Measurements from ENCODE around the gene GCNT2.
"Not testable (repeated sequence)": the region's sequence is repeated elsewhere in the genome, so short reads cannot be mapped to it uniquely, and the experiment has no call there.

Gene GCNT2

GRCh38 chr6:10597499-10598001 is 76.4 kb downstream of the GCNT2 start:
- H3K4me3 ChIP-seq (ENCODE audit: low read length), result no peak overlapping the region
- no peak for DNase-seq (ENCODE audit: low read depth)
- TF ChIP-seq, protein P1, sequence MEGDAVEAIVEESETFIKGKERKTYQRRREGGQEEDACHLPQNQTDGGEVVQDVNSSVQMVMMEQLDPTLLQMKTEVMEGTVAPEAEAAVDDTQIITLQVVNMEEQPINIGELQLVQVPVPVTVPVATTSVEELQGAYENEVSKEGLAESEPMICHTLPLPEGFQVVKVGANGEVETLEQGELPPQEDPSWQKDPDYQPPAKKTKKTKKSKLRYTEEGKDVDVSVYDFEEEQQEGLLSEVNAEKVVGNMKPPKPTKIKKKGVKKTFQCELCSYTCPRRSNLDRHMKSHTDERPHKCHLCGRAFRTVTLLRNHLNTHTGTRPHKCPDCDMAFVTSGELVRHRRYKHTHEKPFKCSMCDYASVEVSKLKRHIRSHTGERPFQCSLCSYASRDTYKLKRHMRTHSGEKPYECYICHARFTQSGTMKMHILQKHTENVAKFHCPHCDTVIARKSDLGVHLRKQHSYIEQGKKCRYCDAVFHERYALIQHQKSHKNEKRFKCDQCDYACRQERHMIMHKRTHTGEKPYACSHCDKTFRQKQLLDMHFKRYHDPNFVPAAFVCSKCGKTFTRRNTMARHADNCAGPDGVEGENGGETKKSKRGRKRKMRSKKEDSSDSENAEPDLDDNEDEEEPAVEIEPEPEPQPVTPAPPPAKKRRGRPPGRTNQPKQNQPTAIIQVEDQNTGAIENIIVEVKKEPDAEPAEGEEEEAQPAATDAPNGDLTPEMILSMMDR (conservative IDR thresholded peaks at IDR 0.05; ENCODE audit: low read depth, low read length), result no peak

DNA sequence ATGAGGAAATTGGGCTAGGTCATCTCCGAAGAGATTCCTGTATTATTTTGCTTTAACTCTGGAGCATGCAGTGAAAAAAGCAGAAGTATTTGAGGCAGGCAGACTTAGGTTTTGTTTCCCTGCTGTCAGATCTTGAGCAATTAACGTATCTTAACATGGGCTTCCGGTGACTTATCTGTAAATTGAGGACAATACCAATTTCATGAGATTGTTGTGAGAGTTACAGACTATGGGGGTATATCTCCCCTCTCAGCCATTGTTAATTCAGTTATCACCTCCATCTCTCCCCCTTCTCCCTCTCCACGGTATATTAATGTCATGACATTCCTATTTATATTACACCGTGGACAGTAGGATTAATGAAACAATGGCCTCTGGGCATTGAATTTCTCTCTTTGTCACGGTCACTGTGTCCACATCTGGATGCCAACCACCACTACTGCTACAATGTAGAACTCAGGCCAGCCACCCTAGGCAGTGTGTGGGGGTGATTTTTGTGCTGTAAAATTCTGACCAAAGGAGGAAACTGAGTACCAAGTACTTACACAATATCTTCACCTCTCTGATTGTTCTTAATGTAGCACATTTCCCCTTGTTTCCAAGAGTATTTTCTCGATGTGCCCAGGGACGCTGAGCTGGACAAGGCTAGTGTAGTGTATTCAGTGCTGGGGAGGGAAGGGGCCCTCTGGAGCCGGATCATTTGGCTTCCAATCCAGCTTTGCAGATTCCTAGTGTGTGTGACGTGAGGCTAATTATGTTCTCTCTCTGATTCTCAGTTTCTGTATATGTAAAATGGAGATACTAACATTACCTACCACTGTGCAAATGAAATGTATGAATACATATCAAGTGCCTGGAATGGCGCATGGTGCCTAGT is 77.2 kb downstream of the GCNT2 start:
- no peak overlapping the region for H3K4me3 ChIP-seq (ENCODE audit: low read length)
- no peak for DNase-seq (ENCODE audit: low read depth)
- TF ChIP-seq, protein P1 (conservative IDR thresholded peaks at IDR 0.05; ENCODE audit: low read depth, low read length), result no peak

GRCh38 chr6:10599046-10599445 is 77.9 kb downstream of the GCNT2 start:
- TF ChIP-seq, protein P1 (conservative IDR thresholded peaks at IDR 0.05; ENCODE audit: low read depth, low read length), result no peak
- no peak for DNase-seq (ENCODE audit: low read depth)
- no peak overlapping the region for H3K4me3 ChIP-seq (ENCODE audit: low read length)

DNA sequence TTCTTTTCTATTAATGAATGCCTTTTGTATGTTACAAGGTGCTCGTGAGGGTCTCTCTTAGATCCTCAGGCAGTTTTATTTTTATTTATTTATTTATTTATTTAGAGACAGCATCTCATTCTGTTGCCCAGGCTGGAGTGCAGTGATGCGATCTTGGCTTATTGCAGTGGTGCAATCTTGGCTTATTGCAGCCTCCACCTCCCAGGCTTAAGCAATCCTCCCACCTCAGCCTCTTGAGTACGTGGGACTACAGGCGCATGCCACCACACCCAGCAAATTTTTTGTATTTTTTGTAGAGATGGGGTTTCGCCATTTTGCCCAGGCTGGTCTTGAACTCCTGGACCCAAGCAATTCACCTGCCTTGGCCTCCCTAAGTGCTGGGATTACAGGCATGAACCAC is 79.5 kb downstream of the GCNT2 start:
- H3K4me3 ChIP-seq (ENCODE audit: low read length); DNase-seq (ENCODE audit: low read depth): not testable (repeated sequence)

GRCh38 chr6:10603219-10603618 is 82.1 kb downstream of the GCNT2 start:
- TF ChIP-seq, protein P1 (conservative IDR thresholded peaks at IDR 0.05; ENCODE audit: low read depth, low read length), result no peak
- DNase-seq (ENCODE audit: low read depth), result no peak
- H3K4me3 ChIP-seq (ENCODE audit: low read length), result no peak overlapping the region

GRCh38 chr6:10609038-10609437 is 87.9 kb downstream of the GCNT2 start:
- no peak overlapping the region for H3K4me3 ChIP-seq (ENCODE audit: low read length)
- DNase-seq (ENCODE audit: low read depth), result no peak
- TF ChIP-seq, protein P1 (conservative IDR thresholded peaks at IDR 0.05; ENCODE audit: low read depth, low read length), result no peak

GRCh38 chr6:10610289-10610688 is 89.1 kb downstream of the GCNT2 start:
- TF ChIP-seq, protein P1 (conservative IDR thresholded peaks at IDR 0.05; ENCODE audit: low read depth, low read length), result no peak
- H3K4me3 ChIP-seq (ENCODE audit: low read length), result no peak overlapping the region
- no peak for DNase-seq (ENCODE audit: low read depth)
